IPS-11a (cell line): Measurements from ENCODE around the gene SHISA4.
"Not testable (repeated sequence)": the region's sequence is repeated elsewhere in the genome, so short reads cannot be mapped to it uniquely, and the experiment has no call there.

Experiments used
- H3K4me3 ChIP-seq: one replicate; pipeline ENCODE4 v1.5.1; 2013; ENCODE audit warnings: low read depth, low read length, control low read depth

The SHISA4 gene

DNA sequence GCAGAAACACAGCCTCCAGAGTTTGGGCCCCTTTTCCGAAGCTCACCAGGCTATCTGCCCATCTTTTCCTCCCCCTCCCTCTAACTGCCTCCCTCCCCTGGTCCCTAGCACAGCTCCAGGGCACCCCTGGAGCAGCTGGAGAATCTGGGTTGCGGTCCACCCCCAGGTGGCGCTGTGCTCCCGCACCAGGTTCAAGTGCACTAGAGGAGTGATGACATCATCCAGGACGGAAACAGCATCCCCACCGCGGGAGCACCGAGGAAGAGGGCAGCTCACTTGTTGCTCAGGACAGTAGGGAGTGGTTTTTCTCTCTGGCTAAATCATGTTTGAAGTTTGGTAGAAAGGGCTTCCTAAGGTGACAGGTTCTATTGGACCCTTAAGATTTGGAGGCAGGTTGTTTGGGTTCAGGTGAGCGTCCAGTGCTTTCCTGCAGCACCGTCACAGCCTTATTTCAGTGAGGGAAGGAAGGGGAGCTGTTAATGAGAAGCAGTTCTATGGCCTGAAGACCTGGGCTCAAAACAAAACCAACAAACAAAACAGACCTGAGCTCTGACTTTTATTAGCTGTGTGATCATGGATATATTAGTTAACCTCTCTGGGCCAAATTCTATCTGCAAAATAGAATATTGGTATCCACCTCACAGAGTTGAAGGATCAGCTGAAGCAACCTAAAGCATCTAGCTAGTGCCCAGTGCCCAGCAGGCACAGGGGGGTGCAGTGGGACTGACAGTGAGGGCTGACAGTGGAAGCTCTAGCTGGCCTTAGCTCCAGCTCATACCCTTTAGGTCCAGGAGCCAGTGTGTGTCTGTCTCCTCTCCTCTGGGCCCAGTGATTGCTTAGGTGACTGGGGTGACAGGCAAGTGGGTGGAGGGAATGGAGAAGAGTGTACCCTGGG is 7.5 kb downstream of the SHISA4 start:
- no peak overlapping the region for H3K4me3 ChIP-seq

DNA sequence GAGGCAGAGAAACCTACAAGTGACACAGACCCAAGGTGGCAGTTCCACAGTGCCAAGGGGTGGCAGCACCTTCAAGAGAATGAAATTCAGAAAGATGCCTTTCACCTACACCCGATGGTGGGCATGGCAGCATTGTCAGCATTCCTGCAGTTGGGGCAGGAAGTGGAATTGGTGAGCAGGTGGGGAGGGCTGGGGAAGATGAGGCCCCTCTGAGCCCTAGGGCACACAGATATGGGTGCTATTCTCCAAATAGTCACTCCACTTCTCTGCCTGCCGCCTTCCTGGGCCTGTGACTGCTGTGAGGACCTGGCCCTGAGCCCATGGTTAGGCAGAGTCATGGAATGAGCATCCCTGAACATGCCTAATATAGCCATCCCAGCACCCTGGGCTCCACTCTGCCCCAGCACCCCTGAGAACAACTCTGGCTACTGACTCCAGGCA is 8.3 kb downstream of the SHISA4 start:
- H3K4me3 ChIP-seq, result no peak overlapping the region

DNA sequence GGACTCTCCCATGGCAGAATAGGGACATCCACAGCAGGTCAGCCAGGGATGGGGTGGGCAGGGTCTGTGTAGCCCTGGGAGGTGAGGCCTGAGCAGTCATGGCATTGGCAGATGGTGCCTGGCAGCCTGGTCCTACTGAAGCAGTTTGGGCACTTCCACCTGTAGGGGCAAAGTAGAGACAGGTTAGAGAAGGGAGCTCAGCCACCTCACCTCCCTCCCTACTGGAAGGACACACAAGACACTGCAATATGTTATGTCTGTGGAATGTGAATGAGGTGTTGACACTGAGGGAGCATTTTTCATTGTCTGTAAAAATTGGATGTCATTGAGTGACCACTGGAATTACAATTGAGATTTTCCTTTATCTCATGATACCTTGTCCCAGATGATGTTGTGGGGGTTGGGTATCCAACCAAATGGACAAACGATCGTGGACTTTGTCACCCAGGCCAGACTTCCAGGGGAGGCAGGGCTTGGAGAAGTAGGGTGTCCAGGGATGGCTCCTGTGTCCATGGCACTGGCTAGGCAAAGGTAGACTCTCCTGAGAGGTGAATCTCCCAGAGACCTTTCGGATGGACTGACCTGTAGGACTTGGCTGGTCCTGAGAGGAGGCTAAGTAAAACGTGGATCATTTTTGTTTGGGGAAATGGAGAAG is 9.7 kb downstream of the SHISA4 start:
- no peak overlapping the region for H3K4me3 ChIP-seq

DNA sequence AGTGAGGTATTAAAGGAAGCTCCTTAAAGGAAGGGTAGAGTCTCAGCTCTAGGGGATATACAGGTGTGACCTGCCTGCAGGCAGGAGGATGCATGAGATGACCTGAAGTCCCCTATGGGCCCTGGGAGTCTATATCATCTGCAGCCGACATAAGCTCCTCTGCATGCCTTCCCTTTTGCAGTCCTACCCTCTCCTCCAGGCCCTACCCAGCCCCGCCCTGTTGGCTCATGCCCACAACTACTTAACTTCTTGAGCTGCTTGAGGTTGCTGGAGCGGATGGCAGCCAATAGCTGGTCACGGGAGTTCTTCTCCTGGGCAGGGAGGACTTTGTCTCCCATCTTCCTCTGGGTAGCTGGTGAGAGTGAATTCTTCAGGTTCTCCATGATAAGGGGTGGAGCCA is 10.3 kb downstream of the SHISA4 start:
- no peak overlapping the region for H3K4me3 ChIP-seq

DNA sequence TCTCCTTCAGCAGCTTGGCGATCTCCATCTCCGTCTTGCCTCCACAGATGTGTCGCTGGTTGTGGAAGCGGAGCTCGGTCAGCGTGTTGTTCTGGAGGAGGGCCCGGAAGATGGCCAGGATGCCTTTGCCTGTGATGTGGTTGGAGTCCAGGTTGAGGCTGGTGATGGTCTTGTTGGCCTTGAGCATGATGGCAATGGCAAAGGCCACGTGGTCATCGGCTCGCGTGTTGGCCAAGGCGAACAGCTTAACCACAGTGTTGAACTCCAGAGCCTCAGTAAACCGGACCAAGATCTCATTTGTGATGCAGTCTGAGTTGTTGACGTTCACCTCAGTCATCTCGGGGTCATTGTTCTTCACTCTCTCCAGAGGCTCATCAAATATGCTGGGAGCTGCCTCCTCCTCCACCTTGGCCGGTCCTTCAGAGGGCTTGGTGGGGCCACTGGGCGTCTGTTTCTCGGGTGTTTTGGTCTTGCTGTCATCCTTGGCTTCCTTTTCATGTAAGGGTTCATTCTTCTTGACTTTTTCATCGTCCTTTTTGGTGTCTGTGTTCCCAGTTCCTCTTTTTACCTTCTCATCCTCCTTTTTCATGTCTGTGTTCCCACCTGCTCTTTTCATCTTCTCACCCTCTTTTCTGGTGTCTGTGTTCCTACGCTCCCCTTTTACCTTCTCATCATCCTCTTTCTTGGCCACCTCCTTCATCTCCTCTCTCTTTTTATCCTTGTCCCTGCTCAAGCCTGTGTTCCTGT is 11.2 kb downstream of the SHISA4 start:
- H3K4me3 ChIP-seq, result no peak overlapping the region

DNA sequence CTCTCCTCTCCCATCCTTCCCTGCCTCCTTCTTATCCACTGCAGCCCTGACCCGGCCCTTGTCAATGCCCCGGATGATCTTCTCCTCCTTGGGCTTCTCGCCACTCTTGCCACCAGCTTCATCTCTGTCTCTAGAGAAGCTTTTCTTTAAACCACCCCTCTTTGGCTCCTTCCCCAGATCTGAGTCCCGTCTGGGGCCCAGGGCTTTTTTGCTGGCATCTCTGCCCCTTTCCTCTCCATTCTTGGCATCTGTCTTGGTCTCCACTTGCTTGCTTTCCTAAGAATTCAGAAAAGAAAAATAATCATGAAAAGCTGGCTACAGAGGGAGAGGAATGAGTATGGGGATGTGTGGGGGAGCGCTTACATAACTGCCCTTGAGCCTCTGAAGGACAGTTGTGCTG is 11.8 kb downstream of the SHISA4 start:
- no peak overlapping the region for H3K4me3 ChIP-seq

DNA sequence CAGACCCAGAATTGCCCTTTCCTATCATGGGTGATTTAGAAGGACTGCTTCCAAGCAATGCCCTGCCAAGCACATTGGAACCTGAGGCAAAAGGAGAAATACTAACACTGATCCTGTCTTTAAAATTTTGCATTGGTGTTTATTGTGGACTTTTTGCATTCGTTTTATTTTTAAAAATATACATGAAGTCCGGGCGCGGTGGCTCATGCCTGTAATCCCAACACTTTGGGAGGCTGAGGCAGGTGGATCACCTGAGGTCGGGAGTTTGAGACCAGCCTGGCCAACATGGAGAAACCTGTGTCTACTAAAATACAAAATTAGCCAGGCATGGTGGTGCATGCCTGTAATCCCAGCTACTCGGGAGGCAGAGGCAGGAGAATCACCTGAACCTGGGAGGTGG is 12.3 kb downstream of the SHISA4 start:
- not testable (repeated sequence) for H3K4me3 ChIP-seq

DNA sequence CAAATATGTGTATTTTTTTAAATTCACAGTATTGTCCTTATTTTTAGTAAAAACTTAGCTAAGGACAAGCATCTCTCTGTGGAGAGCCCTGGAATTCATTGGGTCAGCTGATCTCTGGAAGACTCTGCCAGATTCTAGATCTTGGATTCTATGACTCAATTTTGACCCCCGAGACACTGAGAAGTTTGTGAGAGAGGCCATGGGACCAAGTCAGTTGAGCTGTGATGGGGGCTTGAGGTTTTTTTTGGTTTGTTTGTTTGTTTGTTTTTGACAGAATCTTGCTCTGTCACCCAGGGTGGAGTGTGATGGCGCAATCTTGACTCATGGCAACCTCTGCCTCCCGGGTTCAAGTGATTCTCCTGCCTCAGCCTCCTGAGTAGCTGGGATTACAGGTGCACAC is 13.5 kb downstream of the SHISA4 start:
- H3K4me3 ChIP-seq, result no peak overlapping the region

DNA sequence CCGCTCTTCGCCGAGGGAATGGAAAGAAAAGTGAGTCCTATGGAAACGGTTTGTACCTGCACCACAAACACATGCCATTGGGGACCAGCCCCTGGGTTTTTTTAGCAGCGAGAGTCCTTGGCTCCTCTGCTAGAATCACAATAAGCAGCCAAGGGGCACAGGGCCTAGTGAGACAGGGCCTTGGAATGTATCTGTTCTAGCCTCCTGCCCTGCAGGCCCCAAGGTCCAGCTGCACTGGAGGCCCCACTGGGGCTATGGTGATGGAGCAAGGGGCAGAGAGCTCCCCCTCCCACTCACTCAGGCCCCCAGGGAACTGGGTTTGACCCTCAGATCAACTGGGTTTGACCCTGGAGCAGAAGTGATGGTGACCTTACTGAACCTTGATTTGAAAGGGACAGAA is 14.4 kb downstream of the SHISA4 start:
- H3K4me3 ChIP-seq, result no peak overlapping the region

DNA sequence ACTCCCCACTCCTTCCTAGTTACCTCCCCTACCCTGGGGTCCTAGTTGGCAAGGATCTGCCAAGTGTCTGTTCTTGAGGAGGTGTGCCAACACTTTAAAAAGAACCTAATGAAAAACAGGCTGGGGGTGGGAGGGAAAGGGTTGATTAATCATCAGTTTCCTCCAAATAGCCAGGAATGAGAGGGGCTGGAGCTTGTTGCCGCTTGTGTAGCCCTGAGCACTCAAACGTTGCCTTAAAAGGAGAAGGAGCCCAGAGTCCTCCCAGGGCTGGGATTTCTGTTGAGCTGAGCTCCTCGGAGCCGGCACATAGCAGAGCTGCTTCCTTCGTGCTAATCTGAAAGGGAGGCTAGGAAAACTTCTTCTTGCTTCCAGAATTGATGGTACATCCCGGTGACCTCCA is 15.9 kb downstream of the SHISA4 start:
- H3K4me3 ChIP-seq, result no peak overlapping the region

DNA sequence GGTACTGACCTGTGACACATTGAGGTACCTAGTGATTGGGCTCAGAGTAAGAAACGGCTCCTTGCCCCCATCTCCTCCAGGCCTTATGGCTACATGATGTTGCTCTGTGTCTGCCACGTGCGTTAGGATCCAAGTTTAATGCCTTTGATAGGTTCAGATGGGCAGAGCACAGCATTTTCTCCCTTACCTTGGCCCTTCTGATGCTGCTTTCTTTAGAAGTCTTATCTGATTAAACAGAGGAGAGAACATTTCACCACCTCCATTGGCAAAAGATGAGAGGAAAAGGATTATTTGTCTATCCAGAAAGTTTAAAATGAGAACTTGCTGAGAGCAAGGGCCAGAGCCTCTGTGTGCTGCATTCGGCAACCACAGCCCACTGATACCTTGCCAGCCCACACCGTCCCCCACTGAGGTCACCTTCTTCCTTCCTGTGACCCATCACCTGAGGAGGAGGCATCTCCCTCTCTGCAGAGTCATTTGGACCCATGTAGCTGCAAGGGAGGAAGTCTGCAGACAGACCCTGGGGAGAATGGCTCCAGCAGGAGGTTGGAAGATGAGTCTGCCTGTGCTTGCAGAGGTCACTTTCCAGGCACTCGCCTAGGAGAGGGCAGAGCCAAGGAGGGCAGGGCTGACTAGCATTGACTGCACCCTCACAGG is 16.7 kb downstream of the SHISA4 start:
- H3K4me3 ChIP-seq, result no peak overlapping the region

DNA sequence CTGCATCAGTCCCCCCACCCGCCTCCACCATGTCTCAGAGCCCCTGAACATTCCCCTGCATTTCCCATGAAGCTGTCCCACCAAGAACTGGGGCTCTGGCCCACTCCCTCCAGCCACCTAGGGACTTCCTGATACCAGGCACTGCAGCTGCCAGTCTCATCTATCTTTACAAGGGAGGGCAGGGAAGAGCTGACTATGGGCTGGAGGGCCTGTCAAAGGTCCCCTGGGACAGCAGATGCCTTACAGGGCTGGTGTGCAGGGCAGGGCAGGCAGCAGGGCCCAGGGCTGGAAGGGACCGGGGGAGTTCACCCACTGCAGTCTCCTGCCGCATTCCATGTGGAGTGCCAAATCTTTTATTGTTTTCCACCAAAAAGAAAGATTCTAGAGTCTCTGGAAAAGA is 17.6 kb downstream of the SHISA4 start:
- H3K4me3 ChIP-seq, result no peak overlapping the region

DNA sequence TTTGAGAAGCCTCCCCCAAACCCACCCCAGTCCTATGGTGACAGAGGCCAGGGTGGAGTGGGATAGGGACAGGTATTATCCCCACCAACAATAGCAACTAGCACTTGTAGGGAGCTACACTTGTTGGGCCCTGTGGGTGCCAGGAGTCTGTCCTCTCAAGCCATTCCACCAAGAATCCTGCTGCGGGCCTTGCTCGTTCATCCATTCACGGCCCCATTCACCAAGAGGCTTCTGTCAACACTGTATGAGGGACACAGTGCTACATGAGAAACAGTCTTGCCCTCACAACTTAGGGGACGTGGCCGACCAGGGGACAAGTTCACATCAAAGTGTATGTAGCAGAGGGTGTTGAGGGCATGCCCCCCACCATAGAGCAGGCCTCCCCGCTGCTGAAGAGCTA is 18.9 kb downstream of the SHISA4 start:
- H3K4me3 ChIP-seq, result no peak overlapping the region

DNA sequence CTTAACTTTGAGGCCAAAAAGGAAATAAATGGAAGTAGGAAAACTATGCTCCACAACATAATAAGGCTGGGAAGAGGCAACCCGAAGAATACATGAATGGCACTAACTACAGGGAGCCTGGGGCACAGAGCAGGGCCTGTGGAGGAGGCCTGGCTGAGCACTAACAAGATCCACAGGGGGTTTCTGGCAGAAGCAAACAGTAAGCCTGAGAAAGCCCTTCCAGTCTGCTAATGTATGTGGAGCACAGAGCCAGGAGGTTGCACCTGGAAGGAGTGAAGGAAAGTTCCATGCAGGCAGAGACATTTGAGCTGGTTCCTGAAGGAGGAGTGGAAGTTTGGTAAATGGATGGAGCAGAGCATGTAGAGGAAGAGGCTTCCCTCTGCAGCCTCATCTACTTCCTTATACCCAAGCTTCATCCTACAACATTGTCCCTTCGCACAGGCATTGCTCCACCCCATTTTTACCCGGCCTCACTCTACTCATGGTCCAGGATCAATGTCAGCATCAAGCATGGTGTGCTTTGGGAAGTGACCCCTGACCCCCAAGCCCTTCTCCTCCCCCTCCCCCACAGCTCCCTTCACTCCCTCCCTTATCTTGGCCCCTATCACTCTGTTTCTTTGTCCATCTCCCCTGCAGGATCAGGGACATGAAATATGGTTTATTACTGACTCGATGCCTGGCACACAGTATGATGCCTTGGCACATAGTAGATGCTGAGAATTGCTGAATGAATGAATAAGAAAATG is 23.3 kb downstream of the SHISA4 start:
- H3K4me3 ChIP-seq, result no peak overlapping the region

DNA sequence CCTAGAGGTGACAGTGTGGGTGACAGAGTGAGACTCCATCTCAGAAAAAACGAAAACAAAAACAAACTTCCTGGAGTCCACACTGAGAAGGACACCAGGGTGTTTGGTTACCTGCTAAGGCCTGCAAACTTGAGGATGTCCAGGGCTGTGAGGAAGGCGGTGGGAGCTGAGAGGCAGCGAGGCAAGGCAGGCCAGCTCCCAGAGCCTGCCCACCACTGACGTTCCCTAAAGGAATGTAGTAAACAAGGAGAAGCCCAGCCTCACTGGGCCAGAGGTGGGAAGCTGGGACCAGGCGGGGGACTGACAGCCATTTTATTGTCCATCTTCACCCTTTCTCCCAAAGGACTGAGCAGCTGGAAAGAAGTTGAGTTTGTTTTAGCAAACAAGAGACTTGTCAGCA is 24.1 kb downstream of the SHISA4 start:
- H3K4me3 ChIP-seq, result no peak overlapping the region

DNA sequence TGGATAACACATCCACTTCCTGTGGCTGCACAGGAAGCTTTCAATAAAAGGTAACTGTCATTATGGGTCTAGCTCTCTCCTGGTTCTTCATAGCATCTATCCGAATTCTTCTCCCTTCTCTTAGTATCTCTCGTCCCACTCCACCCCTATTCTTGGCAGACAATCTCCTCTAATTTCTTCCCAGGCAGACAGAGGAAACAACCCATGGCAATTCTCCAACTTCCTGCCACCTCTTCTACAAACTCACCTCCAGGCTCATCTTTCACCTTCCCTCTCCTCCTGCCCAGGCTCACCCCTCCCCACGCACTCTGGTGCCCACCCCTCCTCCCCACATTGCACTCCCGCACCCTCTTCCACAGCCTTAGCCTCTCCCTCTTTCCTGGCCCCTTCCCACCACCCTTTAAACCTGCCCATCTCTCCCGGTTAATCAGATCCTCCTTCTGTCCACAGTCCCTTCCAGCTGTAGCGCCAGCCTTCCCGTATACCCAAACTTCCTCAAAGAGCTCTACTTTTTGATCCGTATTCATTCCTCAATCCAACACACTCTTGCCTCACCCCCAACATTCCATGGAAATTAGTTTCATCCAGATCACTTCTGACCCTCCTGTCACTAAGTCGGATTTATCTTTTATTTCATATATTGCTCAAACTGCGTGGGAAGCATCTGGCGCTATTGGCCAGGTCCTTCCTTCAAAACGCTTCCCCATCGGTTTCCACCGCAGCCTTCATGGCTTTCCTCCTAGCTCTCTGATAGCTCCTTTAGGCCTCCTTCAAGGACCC is 25.9 kb downstream of the SHISA4 start:
- H3K4me3 ChIP-seq, result no peak overlapping the region

DNA sequence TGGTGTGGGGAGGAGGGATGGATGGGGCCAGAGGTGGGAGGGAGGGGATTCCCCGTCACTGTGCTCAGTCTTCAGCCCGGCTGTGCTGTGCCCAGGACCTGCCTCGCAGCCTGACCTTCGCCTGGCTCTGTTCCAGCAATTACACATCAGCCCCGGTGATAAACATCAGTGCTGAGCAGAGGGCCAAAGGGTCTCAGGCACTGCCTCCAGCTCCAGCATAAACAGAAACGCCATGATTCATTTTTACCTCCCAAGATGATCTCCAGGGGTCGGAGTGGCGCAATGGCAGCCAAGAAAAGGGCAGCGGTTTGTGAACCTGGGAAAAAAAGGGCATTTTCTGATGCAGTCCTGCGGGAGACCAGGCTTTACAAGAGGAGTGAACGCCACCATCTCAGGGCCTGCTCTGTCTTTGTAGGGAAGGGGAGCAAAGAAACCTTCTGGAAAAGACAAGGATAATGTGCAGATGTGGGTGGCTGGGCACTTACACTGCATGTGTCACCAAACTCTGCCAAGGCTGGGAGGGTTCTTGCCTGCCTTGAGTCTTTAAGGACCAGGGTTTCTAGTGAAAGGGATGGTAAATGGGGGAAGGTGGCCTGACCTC is 28.1 kb downstream of the SHISA4 start:
- H3K4me3 ChIP-seq, result no peak overlapping the region

DNA sequence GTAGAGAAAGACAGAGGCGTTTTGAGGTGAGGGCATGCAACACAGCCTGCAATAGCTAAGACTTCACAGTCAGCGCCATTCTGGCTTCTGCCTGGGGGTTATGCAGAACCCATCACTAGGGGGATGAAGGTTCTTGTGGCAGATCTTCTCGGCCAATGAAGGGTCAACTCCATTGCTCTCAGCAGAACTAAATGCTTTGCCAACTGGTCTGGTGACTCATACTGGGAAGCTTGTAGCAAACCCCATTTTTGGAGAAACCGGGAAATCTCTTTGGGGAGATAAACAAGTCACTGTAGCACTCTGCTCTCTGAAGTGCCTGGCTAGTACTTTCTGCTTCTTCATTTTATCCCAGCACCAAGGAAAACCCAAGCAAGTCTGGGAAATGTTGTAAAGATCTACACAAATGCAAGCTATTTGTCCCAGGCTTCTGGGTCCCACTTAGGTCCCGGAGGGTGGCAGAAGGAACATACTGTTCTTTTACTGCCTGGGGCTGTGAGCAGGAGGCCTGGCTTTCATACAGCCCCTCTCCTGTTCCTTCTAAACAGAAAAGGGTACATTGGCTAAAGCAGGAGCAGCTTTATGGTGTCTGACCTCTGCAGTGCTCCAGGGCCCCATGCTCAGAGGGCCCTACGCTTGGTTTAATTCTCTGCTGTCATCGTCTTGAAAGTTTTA is 28.8 kb downstream of the SHISA4 start:
- H3K4me3 ChIP-seq, result no peak overlapping the region

DNA sequence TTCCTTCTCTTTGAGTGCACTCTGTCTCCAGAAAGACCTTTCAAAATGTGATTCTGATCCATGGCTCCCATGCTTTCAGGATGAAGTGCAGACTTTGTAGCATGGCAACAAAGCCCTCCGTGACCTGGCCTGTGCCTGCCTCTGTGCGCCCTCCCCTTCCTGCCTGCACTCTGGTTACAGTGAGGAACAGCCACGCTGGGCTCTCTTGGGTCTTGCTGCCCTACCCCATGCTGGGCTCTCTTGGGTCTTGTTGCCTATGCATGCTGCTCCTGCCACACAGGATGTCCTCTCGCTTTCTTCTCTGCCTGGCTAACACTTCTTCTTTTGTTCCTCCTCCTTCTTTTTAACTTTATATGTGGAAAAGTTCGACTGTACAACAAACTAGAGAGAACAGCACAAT is 29.6 kb downstream of the SHISA4 start:
- H3K4me3 ChIP-seq, result no peak overlapping the region
